KBM-7 (cell line): ENCODE results near the gene LEMD2.

Experiments used
- DNase-seq: peaks from one replicate; pipeline ENCODE4 v3.0.0-alpha.2; 2015
- in situ Hi-C: fragments of 300-500 bp; cut with MboI; formaldehyde crosslinking; loops from 2 replicates; pipeline ENCODE4 v1.14.3; 2020; ENCODE audit warnings: low sequenced_read_pairs, low pct_unique_long_range_greater_than_20kb, mixed read lengths

The LEMD2 gene

GRCh38 chr6:33763483-33763882 is 25.4 kb downstream of the LEMD2 start:
- in situ Hi-C loops, result no loop called here
- DNase-seq, result no peak

GRCh38 chr6:33762713-33763112 is 26.2 kb downstream of the LEMD2 start:
- in situ Hi-C loops, result no loop called here
- DNase-seq, result no peak

- DNase-seq, result peak; percentile 71
- in situ Hi-C loops, result no loop called here
Measured at GRCh38 chr6:33761922-33762629, 26.9 kb downstream of the LEMD2 start.

- no peak for DNase-seq
- in situ Hi-C loops, result no loop called here
Measured at GRCh38 chr6:33761581-33761921, 27.4 kb downstream of the LEMD2 start.

GRCh38 chr6:33759887-33760629 is 28.9 kb downstream of the LEMD2 start:
- in situ Hi-C loops, result no loop called here
- DNase-seq, result no peak

- DNase-seq, result no peak
- in situ Hi-C loops, result no loop called here
Measured at GRCh38 chr6:33758815-33759216, 30.1 kb downstream of the LEMD2 start.

- in situ Hi-C loops, result no loop called here
- DNase-seq, result no peak
Measured at GRCh38 chr6:33757906-33758305, 31.0 kb downstream of the LEMD2 start.

GRCh38 chr6:33757113-33757512 is 31.8 kb downstream of the LEMD2 start:
- in situ Hi-C loops, result no loop called here
- DNase-seq, result no peak

- in situ Hi-C loops, result no loop called here
Measured at GRCh38 chr6:33756211-33756954, 32.5 kb downstream of the LEMD2 start.

GRCh38 chr6:33755070-33755869 is 33.7 kb downstream of the LEMD2 start:
- in situ Hi-C loops, result no loop called here
- no peak for DNase-seq

More at GRCh38 chr6:33756211-33756954, 32.5 kb downstream of the LEMD2 start:
- no peak for DNase-seq

- no peak for DNase-seq
- in situ Hi-C loops, result no loop called here
Measured at GRCh38 chr6:33754222-33754621, 34.7 kb downstream of the LEMD2 start.

- no peak for DNase-seq
- in situ Hi-C loops, result no loop called here
Measured at GRCh38 chr6:33752646-33753015, 36.3 kb downstream of the LEMD2 start.

- in situ Hi-C loops, result no loop called here
Measured at GRCh38 chr6:33751771-33752645, 36.9 kb downstream of the LEMD2 start.

GRCh38 chr6:33750244-33750991 is 38.5 kb downstream of the LEMD2 start:
- in situ Hi-C loops, result no loop called here
- DNase-seq, result no peak

More at GRCh38 chr6:33751771-33752645, 36.9 kb downstream of the LEMD2 start:
- peak; percentile 29 for DNase-seq

GRCh38 chr6:33749401-33749800 is 39.5 kb downstream of the LEMD2 start:
- DNase-seq, result no peak
- in situ Hi-C loops, result no loop called here

GRCh38 chr6:33748841-33749240 is 40.1 kb downstream of the LEMD2 start:
- no peak for DNase-seq
- in situ Hi-C loops, result no loop called here

GRCh38 chr6:33747823-33748222 is 41.1 kb downstream of the LEMD2 start:
- DNase-seq, result no peak
- in situ Hi-C loops, result no loop called here

GRCh38 chr6:33746651-33747100 is 42.3 kb downstream of the LEMD2 start, which contains the start of gene IP6K3:
IP6K3 (minus strand) TSS chr6:33746905; CDS start chr6:33735476, 11,429 bp downstream.
- in situ Hi-C loops, result no loop called here
- no peak for DNase-seq
